ENCODE data around the gene ATP10B. TPM values are rescaled to one million over a fixed set of nuclear protein-coding genes. Genes with fewer than 3 reads are reported as not detected.

The ATP10B gene
- polyA plus RNA-seq, 4 donors, result 0.22 to 0.69 (median 0.44) TPM

GRCh38 chr5:160520609-160521391, 331.2 kb downstream of the ATP10B start:
- no peak for DNase-seq (ENCODE audit: low read depth in 4 of 4, low spot score in 2 of 4)

- no peak for DNase-seq (ENCODE audit: low read depth in 4 of 4, low spot score in 2 of 4)
Measured at GRCh38 chr5:160516696-160517530, 335.1 kb downstream of the ATP10B start.

DNA sequence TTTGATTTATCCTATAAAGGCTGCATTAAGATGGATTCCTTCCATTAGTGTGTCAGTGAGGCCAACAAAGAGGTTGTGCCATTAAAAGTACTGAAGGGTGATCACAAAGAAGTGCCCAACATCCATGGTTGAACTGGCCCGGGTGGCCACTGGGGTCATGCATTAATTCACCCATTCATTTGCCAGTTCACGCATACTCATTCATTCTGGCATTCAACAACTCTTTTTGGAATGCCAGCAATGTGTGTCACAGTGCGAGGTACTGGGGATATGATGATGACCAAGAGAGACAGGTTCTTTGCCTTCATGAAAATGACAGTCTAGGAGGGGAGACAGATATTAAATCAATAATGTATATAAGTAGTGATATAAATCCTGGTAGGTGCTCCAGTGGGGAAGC, 337.1 kb downstream of the ATP10B start:
- DNase-seq (ENCODE audit: low read depth in 4 of 4, low spot score in 2 of 4), result no peak

- no peak for DNase-seq (ENCODE audit: low read depth in 4 of 4, low spot score in 2 of 4)
Measured at GRCh38 chr5:160514191-160514590, 337.8 kb downstream of the ATP10B start.

DNA sequence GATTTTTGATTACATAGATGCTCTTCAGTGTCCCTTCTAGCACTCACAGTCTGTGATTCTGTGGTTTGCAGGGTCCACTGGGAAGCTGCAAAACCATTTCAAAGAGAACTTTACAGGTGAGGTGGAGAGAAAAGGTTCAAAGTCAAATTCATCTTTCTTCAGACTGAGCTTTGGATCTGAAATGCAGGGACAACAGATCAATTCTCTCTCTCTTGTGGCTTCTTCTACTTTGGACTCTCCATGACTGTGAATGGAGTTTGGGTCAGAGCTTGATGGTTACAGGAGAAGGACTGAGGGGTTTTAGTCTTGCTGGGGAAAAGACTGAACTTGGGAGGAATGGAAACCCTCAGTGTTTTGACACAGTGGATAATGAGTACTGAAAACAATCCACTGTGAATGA, 338.5 kb downstream of the ATP10B start:
- no peak for DNase-seq (ENCODE audit: low read depth in 4 of 4, low spot score in 2 of 4)

Data from left renal cortex interstitium (tissue), 4 donors.